Measurements from ENCODE around the gene SPNS3.

GRCh38 chr17:4516735-4517134, 83.0 kb downstream of the SPNS3 start:
- TF ChIP-seq CTCF (IDR thresholded peaks at IDR 0.05; ENCODE audit: low read depth, low read length, poor library complexity, severe bottlenecking) (no peak), EZH2phosphoT487 (IDR thresholded peaks at IDR 0.05; ENCODE audit: borderline replicate concordance, low read length) (no peak)

Measured in DOHH2 (cell line).